H1 (cell line): Measurements from ENCODE around the gene LRRC37A. TPM values are rescaled to one million over a fixed set of nuclear protein-coding genes. Genes with fewer than 3 reads are reported as not detected.

Experiments used
- CTCF ChIA-PET: fragments of 300-600 bp; sonication (Branson Sonifier 250); formaldehyde crosslinking; loops from one replicate; lab custom pipeline; 2021; ENCODE audit not compliant: partially characterized antibody; lab: Charles Lee
- POLR2A ChIA-PET: fragments of 300-600 bp; sonication (Branson Sonifier 250); formaldehyde crosslinking; loops from one replicate; lab custom pipeline; 2021; ENCODE audit warnings: inconsistent platforms; ENCODE audit not compliant: partially characterized antibody; lab: Charles Lee
- DNase-seq, 2 experiments: peaks; one replicate each; pipeline versions ENCODE4 v3.0.0 to v3.0.0-alpha.2; 2010 to 2022; ENCODE audit warnings: low spot score in 2 of 2, low read depth in 1 of 2, mixed read lengths in 1 of 2
- FAIRE-seq: peaks from 2 replicates; lab custom pipeline; 2011; peaks lifted over from hg19 to GRCh38; lab: Jason Lieb, UNC
- H2AFZ ChIP-seq: 2 replicates; pipeline ENCODE4 v1.8.1; 2012; ENCODE audit warnings: low read length, inconsistent platforms
- H2AK5ac ChIP-seq: 2 replicates; pipeline ENCODE4 v1.6.1; 2013; ENCODE audit warnings: low read depth, low read length
- H2BK120ac ChIP-seq: replicated peaks from 2 replicates; pipeline ENCODE3; 2013; ENCODE audit warnings: low read depth, low read length, inconsistent platforms
- H2BK12ac ChIP-seq: 2 replicates; pipeline ENCODE4 v1.6.1; 2013; ENCODE audit warnings: low read depth, low read length
- H2BK15ac ChIP-seq: 2 replicates; pipeline ENCODE4 v1.6.1; 2013; ENCODE audit warnings: low read length
- H2BK20ac ChIP-seq: 2 replicates; pipeline ENCODE4 v1.6.1; 2013; ENCODE audit warnings: low read length
- H2BK5ac ChIP-seq: 2 replicates; pipeline ENCODE4 v1.6.1; 2013; ENCODE audit warnings: low read depth, low read length
- H3K14ac ChIP-seq: 2 replicates; pipeline ENCODE4 v1.6.1; 2013; ENCODE audit warnings: inconsistent platforms; ENCODE audit not compliant: insufficient read length
- H3K18ac ChIP-seq: 2 replicates; pipeline ENCODE4 v1.6.1; 2013; ENCODE audit warnings: low read length; ENCODE audit errors: extremely low read depth
- H3K23ac ChIP-seq: 2 replicates; pipeline ENCODE4 v1.6.1; 2013; ENCODE audit warnings: inconsistent platforms; ENCODE audit not compliant: insufficient read length
- H3K23me2 ChIP-seq: 2 replicates; pipeline ENCODE4 v1.6.1; 2013; ENCODE audit warnings: low read depth, low read length
- H3K27ac ChIP-seq: 2 replicates; pipeline ENCODE4 v1.6.1; 2011; ENCODE audit warnings: low read depth, low read length, inconsistent platforms
- H3K27me3 ChIP-seq, 4 experiments: replicated peaks in 1 of 4; 1 replicate in 1 of 4; 2 replicates in 3 of 4; pipeline versions ENCODE4 v1.6.1 to v1.8.1; 2011 to 2013; ENCODE audit warnings: low read length in 3 of 4, mild to moderate bottlenecking in 3 of 4, inconsistent platforms in 2 of 4, mixed read lengths in 2 of 4, moderate library complexity in 1 of 4; ENCODE audit not compliant: control insufficient read depth in 3 of 4, insufficient read depth in 3 of 4; ENCODE audit errors: extremely low read depth in 1 of 4
- H3K36me3 ChIP-seq, 4 experiments: 2 replicates each; pipeline versions ENCODE4 v1.6.1 to v1.8.1; 2011 to 2013; ENCODE audit warnings: mild to moderate bottlenecking in 4 of 4, low read length in 3 of 4, moderate library complexity in 2 of 4, control low read depth in 1 of 4, inconsistent platforms in 1 of 4; ENCODE audit not compliant: insufficient read depth in 4 of 4, control insufficient read depth in 2 of 4
- H3K4ac ChIP-seq: replicated peaks from 2 replicates; pipeline ENCODE3; 2013; ENCODE audit warnings: low read length, low read depth, mixed read lengths, inconsistent platforms; ENCODE audit not compliant: insufficient read length
- H3K4me1 ChIP-seq, 4 experiments: replicated peaks in 1 of 4; 1 replicate in 1 of 4; 2 replicates in 3 of 4; pipeline versions ENCODE4 v1.6.1 to v1.8.1; 2011 to 2013; ENCODE audit warnings: low read length in 3 of 4, inconsistent platforms in 2 of 4, mixed read lengths in 1 of 4; ENCODE audit not compliant: insufficient read depth in 4 of 4, control insufficient read depth in 3 of 4
- H3K4me2 ChIP-seq, 2 experiments: 2 replicates each; pipeline versions ENCODE4 v1.6.1 to v1.8.1; 2011 to 2013; ENCODE audit warnings: low read depth in 2 of 2, low read length in 2 of 2, control low read depth in 1 of 2, inconsistent platforms in 1 of 2, mild to moderate bottlenecking in 1 of 2; ENCODE audit not compliant: insufficient read depth in 1 of 2
- H3K4me3 ChIP-seq, 4 experiments: fragments of 200-600, 300-600 bp in 1 of 4; sonication (generic), shearing (Covaris generic), sonication (Bioruptor Twin) in 1 of 4; 2 replicates each; pipeline versions ENCODE4 v1.5.1 to v1.8.1; 2011 to 2016; ENCODE audit warnings: low read length in 4 of 4, low read depth in 3 of 4, control low read depth in 2 of 4, inconsistent platforms in 2 of 4, mild to moderate bottlenecking in 2 of 4, mixed read lengths in 1 of 4, moderate library complexity in 1 of 4; ENCODE audit not compliant: insufficient read depth in 2 of 4; ENCODE audit errors: extremely low read depth in 1 of 4
- H3K56ac ChIP-seq: replicated peaks from 2 replicates; pipeline ENCODE3; 2013; ENCODE audit warnings: low read depth, mild to moderate bottlenecking, mixed read lengths, low read length, inconsistent platforms; ENCODE audit not compliant: insufficient read length
- H3K79me1 ChIP-seq: 2 replicates; pipeline ENCODE4 v1.6.1; 2013; ENCODE audit warnings: low read depth, low read length, control low read depth
- H3K79me2 ChIP-seq, 2 experiments: 2 replicates each; pipeline versions ENCODE4 v1.6.1 to v1.8.1; 2012 to 2013; ENCODE audit warnings: low read length in 2 of 2, mild to moderate bottlenecking in 2 of 2, inconsistent platforms in 1 of 2; ENCODE audit not compliant: insufficient read depth in 2 of 2, control insufficient read depth in 1 of 2
- H3K9ac ChIP-seq, 4 experiments: replicated peaks in 1 of 4; 1 replicate in 1 of 4; 2 replicates in 3 of 4; pipeline versions ENCODE4 v1.6.1 to v1.8.1; 2011 to 2013; ENCODE audit warnings: low read depth in 3 of 4, low read length in 3 of 4, control low read depth in 2 of 4, mild to moderate bottlenecking in 2 of 4, moderate library complexity in 2 of 4, inconsistent platforms in 1 of 4; ENCODE audit errors: extremely low read depth in 1 of 4
- H3K9me3 ChIP-seq, 2 experiments: 2 replicates each; pipeline versions ENCODE4 v1.6.1 to v1.8.1; 2012 to 2013; ENCODE audit warnings: mild to moderate bottlenecking in 2 of 2, moderate library complexity in 2 of 2, control low read depth in 1 of 2, inconsistent platforms in 1 of 2, low read depth in 1 of 2, low read length in 1 of 2, mixed read lengths in 1 of 2; ENCODE audit not compliant: insufficient read depth in 2 of 2
- H4K20me1 ChIP-seq, 2 experiments: replicated peaks in 1 of 2; 2 replicates each; pipeline versions ENCODE3 to v1.8.1; 2011 to 2013; ENCODE audit warnings: inconsistent platforms in 2 of 2, low read length in 2 of 2, mild to moderate bottlenecking in 1 of 2; ENCODE audit not compliant: insufficient read depth in 2 of 2, control insufficient read depth in 1 of 2
- H4K5ac ChIP-seq: 2 replicates; pipeline ENCODE4 v1.6.1; 2013; ENCODE audit warnings: low read length, low read depth, mixed read lengths, inconsistent platforms; ENCODE audit not compliant: insufficient read length
- H4K8ac ChIP-seq: 2 replicates; pipeline ENCODE4 v1.8.0; 2013; ENCODE audit warnings: mild to moderate bottlenecking, moderate library complexity, low read length, inconsistent platforms; ENCODE audit not compliant: insufficient read depth; ENCODE audit errors: extremely low read depth
- H4K91ac ChIP-seq: replicated peaks from 2 replicates; pipeline ENCODE3; 2013; ENCODE audit warnings: low read length, mixed read lengths, inconsistent platforms; ENCODE audit not compliant: insufficient read length
- ATF3 ChIP-seq: IDR thresholded peaks from 2 replicates; pipeline ENCODE4 v1.6.1; 2011; ENCODE audit warnings: low read depth, mild to moderate bottlenecking, low read length; ENCODE audit not compliant: insufficient read depth
- CHD1 ChIP-seq: IDR thresholded peaks from 2 replicates; pipeline ENCODE4 v1.6.1; 2012; ENCODE audit warnings: low read depth, low read length, improper control_type of control experiment
- CHD2 ChIP-seq: IDR thresholded peaks from 2 replicates; pipeline ENCODE4 v1.6.1; 2012; ENCODE audit warnings: low read length, improper control_type of control experiment
- E2F6 ChIP-seq: IDR thresholded peaks from 2 replicates; pipeline ENCODE4 v1.6.1; 2012; ENCODE audit warnings: inconsistent platforms
- EP300 ChIP-seq, 2 experiments: IDR thresholded peaks; 1 replicate in 1 of 2; 2 replicates in 1 of 2; pipeline ENCODE4 v1.6.1; 2011 to 2012; ENCODE audit warnings: low read depth in 2 of 2, low read length in 2 of 2, mild to moderate bottlenecking in 2 of 2, borderline replicate concordance in 1 of 2, inconsistent platforms in 1 of 2, moderate library complexity in 1 of 2
- EZH2 ChIP-seq: fragments of 200-600 bp; sonication (generic); IDR thresholded peaks from 2 replicates; pipeline ENCODE4 v1.7.1; 2012; ENCODE audit warnings: low read depth, mild to moderate bottlenecking, moderate library complexity, low read length, inconsistent platforms; ENCODE audit not compliant: severe bottlenecking
- JUND ChIP-seq: IDR thresholded peaks from 2 replicates; pipeline ENCODE4 v1.6.1; 2011; ENCODE audit warnings: mild to moderate bottlenecking, improper control_type of control experiment, low read length
- KDM4A ChIP-seq: IDR thresholded peaks from one replicate; pipeline ENCODE4 v1.7.1; 2012; ENCODE audit warnings: low read depth, mild to moderate bottlenecking, moderate library complexity, low read length, inconsistent platforms; ENCODE audit not compliant: severe bottlenecking
- POLR2A ChIP-seq, 2 experiments: IDR thresholded peaks; 1 replicate in 1 of 2; 2 replicates in 1 of 2; pipeline ENCODE4 v1.6.1; 2011; ENCODE audit warnings: low read depth in 2 of 2, low read length in 2 of 2, mild to moderate bottlenecking in 2 of 2; ENCODE audit errors: control extremely low read depth in 1 of 2
- SP2 ChIP-seq: IDR thresholded peaks from 2 replicates; pipeline ENCODE4 v1.6.1; 2012; ENCODE audit warnings: mild to moderate bottlenecking, low read length, inconsistent platforms
- SUZ12 ChIP-seq: fragments of 200-600 bp; sonication (generic); IDR thresholded peaks from 2 replicates; pipeline ENCODE4 v1.6.1; 2012; ENCODE audit warnings: mild to moderate bottlenecking, inconsistent platforms, low read length, moderate library complexity, mixed read lengths
- TAF7 ChIP-seq: optimal IDR thresholded peaks from 2 replicates; pipeline ENCODE3; 2011; ENCODE audit warnings: low read depth, mild to moderate bottlenecking, inconsistent platforms, low read length, moderate library complexity, borderline replicate concordance
- TBP ChIP-seq: IDR thresholded peaks from 2 replicates; pipeline ENCODE4 v1.6.1; 2011; ENCODE audit warnings: low read depth, low read length, improper control_type of control experiment
- YY1 ChIP-seq: IDR thresholded peaks from 2 replicates; pipeline ENCODE4 v1.6.1; 2011; ENCODE audit warnings: low read depth, mild to moderate bottlenecking, low read length
- WGBS, 2 experiments: shearing (Covaris generic) in 1 of 2; methylation state at CpG; one replicate each; pipeline versions ENCODE4 v1.1.6 to v1.1.7; 2013 to 2015; ENCODE audit warnings: low lambda C conversion rate in 2 of 2, mixed read lengths in 2 of 2, inconsistent platforms in 1 of 2, low coverage in 1 of 2, missing lambda C conversion rate in 1 of 2; ENCODE audit not compliant: insufficient replicate concordance in 2 of 2, insufficient coverage in 1 of 2, insufficient read length in 1 of 2; ENCODE audit errors: extremely low coverage in 1 of 2, missing lambda C conversion rate in 1 of 2; 5-methylcytosine and 5-hydroxymethylcytosine counted together
- polyA plus RNA-seq, 7 experiments: library from polyadenylated mRNA; depleted of rRNA in 3 of 7; stranded (reverse) in 5 of 7; unstranded in 2 of 7; fragments of >200 nt in 5 of 7; fragments of 200-250 nt in 2 of 7; gene quantifications; 1 replicate in 5 of 7; 2 replicates in 1 of 7; 4 replicates in 1 of 7; pipeline versions ENCODE4 v1.2.1 to v1.2.3, GENCODE V29; 2011 to 2013; ENCODE audit warnings: missing spikeins in 2 of 7, mixed read lengths in 2 of 7
- total RNA-seq: library from RNA; stranded (reverse); fragmentation: NEBNext Ultra II Directional; extraction: Animal tissue kit (Norgen Biotek cat#: 25700); gene quantifications from 2 replicates; pipeline ENCODE4 v1.2.1, GENCODE V29; 2021

LRRC37A gene
- total and polyA plus RNA-seq, 2 of the 8 experiments (the other 6 are each of a cell fraction or from before 2014, with no cell fraction given), result 1.4 to 2.9 TPM

- H3K4me1 ChIP-seq, result peaks cover 0 to 8% (median 5%) of the 10 kb centered on the region in 4 experiments; a peak in 5 of 7 replicates
- H4K91ac ChIP-seq, result no peak overlapping the region
- no peak overlapping the region for H2BK5ac ChIP-seq
- H3K18ac ChIP-seq, result no peak overlapping the region
- POLR2A ChIA-PET, result no interaction called here
- peaks cover 15% of the 10 kb centered on the region for H3K23me2 ChIP-seq
- DNase-seq (peak in 1 of 2 experiments; percentile 43), FAIRE-seq (peak; percentile 7)
- no peaks in the 10 kb centered on the region for H3K79me1 ChIP-seq
- peaks cover 12 to 35% (median 32%) of the 10 kb centered on the region in 4 experiments for H3K27me3 ChIP-seq
- no peak overlapping the region for H3K23ac ChIP-seq
- H4K8ac ChIP-seq, result no peak overlapping the region
- no peak overlapping the region for H2AFZ ChIP-seq
- no peak overlapping the region for H2AK5ac ChIP-seq
- no peaks in the 10 kb centered on the region for H3K36me3 ChIP-seq
- no peaks in the 10 kb centered on the region for H3K79me2 ChIP-seq
- H4K5ac ChIP-seq, result no peak overlapping the region
- H3K4ac ChIP-seq, result no peak overlapping the region
- 79% methylated on average over 5 of the region's 5 CpGs; no CpG with 5 or more reads in 1 of the 2 experiments for WGBS, 2 experiments
- H2BK120ac ChIP-seq, result no peak overlapping the region
- H3K9me3 ChIP-seq, result no peaks in the 10 kb centered on the region
- H3K14ac ChIP-seq, result no peak overlapping the region
- H2BK20ac ChIP-seq, result no peak overlapping the region
- H2BK12ac ChIP-seq, result no peak overlapping the region
- CTCF ChIA-PET, result interaction anchor here (1.1 to 4.6 kb wide), 5 partner anchors 10 to 77 kb away, joined by 3 to 30 read pairs (median 6); partner anchors contain the start of gene KANSL1
- H3K27ac ChIP-seq, result no peak overlapping the region
- no peak overlapping the region for H2BK15ac ChIP-seq
- no peak overlapping the region for H3K4me3 ChIP-seq
- H3K56ac ChIP-seq, result no peak overlapping the region
- H3K9ac ChIP-seq, result no peak overlapping the region
- no peaks in the 10 kb centered on the region for H4K20me1 ChIP-seq
- H3K4me2 ChIP-seq, result no peak overlapping the region
- TF ChIP-seq EP300 (IDR thresholded peaks at IDR 0.05; ENCODE audit: borderline replicate concordance in 1 of 2, low read depth in 2 of 2, low read length in 2 of 2) (no peak), CHD1 (no peak), E2F6 (no peak), CHD2 (no peak), ATF3 (no peak), SUZ12 (no peak), KDM4A (no peak), SP2 (no peak), JUND (no peak), YY1 (no peak), TBP (no peak), EZH2 (no peak), TAF7 (no peak), POLR2A (IDR thresholded peaks at IDR 0.05; ENCODE audit: control extremely low read depth in 1 of 2, low read depth in 2 of 2, low read length in 2 of 2) (no peak)
Measured at GRCh38 chr17:46270032-46270431, 24.9 kb upstream of the LRRC37A start.
